OCI-M2 (cell line): ENCODE results near the gene WDR20.
A peak's percentile ranks its signal among the peaks of the same experiment; 100 is the strongest.
"Not testable (repeated sequence)": the region's sequence is repeated elsewhere in the genome, so short reads cannot be mapped to it uniquely, and the experiment has no call there.

Experiments used
- DNase-seq: peaks from one replicate; lab custom pipeline; 2025; ENCODE audit not compliant: unreplicated experiment; lab: John Stamatoyannopoulos, UW

The WDR20 gene

GRCh38 chr14:102139286-102140026 is at the start of gene WDR20:
WDR20 (plus strand) TSS chr14:102139897; CDS start chr14:102139924, 27 bp downstream.
- peak; percentile 86 for DNase-seq

- DNase-seq: no peak
These were observed 49.0 kb upstream of the WDR20 start for GRCh38 chr14:102090713-102091112.

- no peak for DNase-seq
These were observed 46.9 kb upstream of the WDR20 start for GRCh38 chr14:102092806-102093205.

- DNase-seq: peak; percentile 59
These were observed 45.6 kb upstream of the WDR20 start for GRCh38 chr14:102094101-102094500.

GRCh38 chr14:102095231-102095870 is 44.3 kb upstream of the WDR20 start:
- DNase-seq: no peak

GRCh38 chr14:102095871-102096568 is 43.7 kb upstream of the WDR20 start:
- no peak for DNase-seq

- peak; percentile 80 for DNase-seq
These were observed 43.0 kb upstream of the WDR20 start for GRCh38 chr14:102096569-102097188.

- no peak for DNase-seq
These were observed 42.1 kb upstream of the WDR20 start for GRCh38 chr14:102097441-102098135.

GRCh38 chr14:102103062-102103695 is 36.5 kb upstream of the WDR20 start:
- DNase-seq: no peak

GRCh38 chr14:102105369-102105768 is 34.3 kb upstream of the WDR20 start:
- no peak for DNase-seq

GRCh38 chr14:102109332-102109731 is 30.4 kb upstream of the WDR20 start:
- not testable (repeated sequence) for DNase-seq

- DNase-seq: no peak
These were observed 28.6 kb upstream of the WDR20 start for GRCh38 chr14:102111101-102111500.

- DNase-seq: no peak
These were observed 23.1 kb upstream of the WDR20 start for GRCh38 chr14:102116361-102117180.

GRCh38 chr14:102117852-102118251 is 21.8 kb upstream of the WDR20 start:
- DNase-seq: no peak

GRCh38 chr14:102120888-102121287 is 18.8 kb upstream of the WDR20 start:
- no peak for DNase-seq

GRCh38 chr14:102121567-102121966 is 18.1 kb upstream of the WDR20 start:
- DNase-seq: no peak

GRCh38 chr14:102124419-102124818 is 15.3 kb upstream of the WDR20 start:
- no peak for DNase-seq

- DNase-seq: no peak
These were observed 14.2 kb upstream of the WDR20 start for GRCh38 chr14:102125546-102125945.

GRCh38 chr14:102126807-102127455 is 12.8 kb upstream of the WDR20 start:
- DNase-seq: no peak
